ENCODE data around the gene PTPRE.

DNA sequence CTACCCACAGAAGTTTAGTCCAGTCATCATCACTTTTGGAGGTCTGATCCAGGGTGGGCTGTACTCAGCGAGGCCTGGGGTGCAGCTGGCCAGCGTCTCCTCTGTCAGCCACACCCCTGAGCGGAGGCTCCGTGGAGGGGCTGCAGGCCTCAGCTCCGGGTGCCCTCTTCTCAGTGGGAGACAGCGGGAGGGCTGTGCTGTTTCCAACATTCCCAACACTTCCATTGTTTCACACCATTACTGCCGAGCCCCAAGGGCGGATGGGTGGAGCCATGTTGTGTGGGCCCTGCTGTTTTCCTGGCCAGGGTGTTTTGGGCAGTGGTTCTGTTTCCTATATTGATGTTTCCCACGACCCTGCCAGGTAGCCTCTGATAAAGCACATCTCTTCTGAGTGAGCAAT is 124.3 kb downstream of the PTPRE start:
- TF ChIP-seq, protein P1, sequence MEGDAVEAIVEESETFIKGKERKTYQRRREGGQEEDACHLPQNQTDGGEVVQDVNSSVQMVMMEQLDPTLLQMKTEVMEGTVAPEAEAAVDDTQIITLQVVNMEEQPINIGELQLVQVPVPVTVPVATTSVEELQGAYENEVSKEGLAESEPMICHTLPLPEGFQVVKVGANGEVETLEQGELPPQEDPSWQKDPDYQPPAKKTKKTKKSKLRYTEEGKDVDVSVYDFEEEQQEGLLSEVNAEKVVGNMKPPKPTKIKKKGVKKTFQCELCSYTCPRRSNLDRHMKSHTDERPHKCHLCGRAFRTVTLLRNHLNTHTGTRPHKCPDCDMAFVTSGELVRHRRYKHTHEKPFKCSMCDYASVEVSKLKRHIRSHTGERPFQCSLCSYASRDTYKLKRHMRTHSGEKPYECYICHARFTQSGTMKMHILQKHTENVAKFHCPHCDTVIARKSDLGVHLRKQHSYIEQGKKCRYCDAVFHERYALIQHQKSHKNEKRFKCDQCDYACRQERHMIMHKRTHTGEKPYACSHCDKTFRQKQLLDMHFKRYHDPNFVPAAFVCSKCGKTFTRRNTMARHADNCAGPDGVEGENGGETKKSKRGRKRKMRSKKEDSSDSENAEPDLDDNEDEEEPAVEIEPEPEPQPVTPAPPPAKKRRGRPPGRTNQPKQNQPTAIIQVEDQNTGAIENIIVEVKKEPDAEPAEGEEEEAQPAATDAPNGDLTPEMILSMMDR (IDR thresholded peaks at IDR 0.05) = no peak
- TF ChIP-seq POLR2A (IDR thresholded peaks at IDR 0.05) = no peak

Measured in lower leg skin (tissue), 3 donors.